Measurements from ENCODE around the gene NRL.
"Not testable (repeated sequence)": the region's sequence is repeated elsewhere in the genome, so short reads cannot be mapped to it uniquely, and the experiment has no call there.

The NRL gene

GRCh38 chr14:24051176-24051788, 63.5 kb downstream of the NRL start:
- no peak for DNase-seq

- DNase-seq: not testable (repeated sequence)
These were observed 64.0 kb downstream of the NRL start for GRCh38 chr14:24050753-24051152.

DNA sequence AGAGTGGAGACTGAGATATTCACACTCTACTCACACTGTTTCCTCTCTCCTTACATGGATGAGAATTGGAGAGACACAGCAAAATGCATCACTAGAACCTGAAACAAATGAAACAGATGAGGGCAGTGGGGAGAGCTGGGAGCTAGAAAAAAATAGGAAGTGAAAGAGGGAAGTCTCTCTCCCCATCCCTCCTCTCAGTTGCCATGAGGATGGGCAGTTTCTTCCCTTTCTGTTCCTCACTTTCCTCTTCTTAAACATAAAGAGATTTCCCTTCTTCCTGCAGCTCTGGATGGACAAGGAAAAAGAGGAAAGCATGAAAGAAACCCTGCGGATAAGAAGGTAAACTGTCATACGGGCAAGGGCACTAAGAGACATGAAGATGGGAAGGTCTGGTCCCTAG, 65.7 kb downstream of the NRL start:
- not testable (repeated sequence) for DNase-seq

DNA sequence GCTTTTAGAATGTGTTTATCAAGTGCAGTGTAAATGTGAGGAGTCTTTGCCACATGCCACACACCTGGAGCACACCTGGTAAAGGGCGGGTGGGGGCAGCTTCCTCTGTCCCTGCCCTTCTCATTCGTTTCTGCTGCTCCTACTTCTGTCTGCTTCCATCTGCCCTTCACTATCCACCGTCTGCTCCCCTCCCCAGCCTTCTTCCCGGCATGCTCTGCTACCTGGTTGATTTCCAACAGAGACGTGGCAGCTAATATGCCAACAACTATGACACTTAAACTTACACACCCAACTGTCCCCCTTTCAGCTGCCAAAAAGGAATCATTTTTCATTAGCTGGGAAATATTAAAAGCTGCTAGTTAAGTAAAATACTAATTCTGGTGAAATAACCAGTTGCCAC, 72.0 kb downstream of the NRL start:
- no peak for DNase-seq

DNA sequence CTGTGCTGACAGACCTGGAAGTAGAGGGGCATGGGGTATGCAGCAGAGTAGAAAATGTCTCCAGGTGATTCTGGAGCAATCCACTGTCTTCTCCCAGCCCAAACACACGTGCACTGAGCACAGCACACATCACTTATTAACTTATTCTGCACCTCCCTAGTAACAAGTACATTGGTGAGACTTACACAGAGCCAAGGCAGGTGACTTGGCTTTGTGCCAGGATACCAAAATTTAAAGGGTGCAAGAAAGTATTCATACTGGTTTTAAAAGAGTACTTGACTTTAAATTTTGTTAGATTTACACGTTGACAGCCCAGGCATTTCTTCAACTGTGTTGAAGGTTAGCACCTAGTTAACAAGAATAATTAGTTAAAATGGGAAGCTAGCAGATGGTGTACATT, 74.1 kb downstream of the NRL start:
- no peak for DNase-seq

- DNase-seq: no peak
These were observed 76.1 kb downstream of the NRL start for GRCh38 chr14:24038686-24039085.

- no peak for DNase-seq
These were observed 77.1 kb downstream of the NRL start for GRCh38 chr14:24037658-24038037.

DNA sequence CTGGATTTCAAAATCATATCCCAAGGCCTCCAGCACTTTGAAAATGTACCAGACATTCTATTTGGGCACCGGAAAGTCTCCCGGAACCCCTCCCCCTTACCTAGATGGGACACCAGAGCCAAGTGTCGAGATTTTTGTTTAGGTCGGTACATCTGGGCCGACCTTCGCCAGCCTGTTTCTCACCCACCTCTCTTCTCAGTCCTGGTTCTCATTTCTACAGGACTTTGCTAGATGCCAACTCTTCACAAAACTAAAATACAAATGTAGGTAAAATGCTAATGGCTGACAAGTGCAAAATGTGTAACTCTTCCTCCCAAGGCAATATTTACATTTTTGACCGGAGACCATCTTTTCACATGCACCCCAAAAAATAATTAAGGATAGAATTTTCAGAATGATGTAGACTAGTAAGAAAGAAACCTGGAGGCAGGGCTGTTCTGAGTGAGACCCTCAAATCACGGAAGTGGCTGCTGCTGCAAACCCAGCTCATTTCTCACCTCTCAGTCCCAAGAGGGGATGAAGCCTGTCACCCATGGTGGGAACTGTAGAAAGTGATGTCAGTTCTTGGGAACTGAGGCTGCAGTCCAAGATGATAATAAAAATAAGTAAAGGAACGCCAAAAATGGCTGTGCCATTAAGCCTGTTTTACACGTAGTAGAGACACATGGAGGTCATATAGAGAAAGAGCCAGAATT, 77.6 kb downstream of the NRL start:
- not testable (repeated sequence) for DNase-seq

DNA sequence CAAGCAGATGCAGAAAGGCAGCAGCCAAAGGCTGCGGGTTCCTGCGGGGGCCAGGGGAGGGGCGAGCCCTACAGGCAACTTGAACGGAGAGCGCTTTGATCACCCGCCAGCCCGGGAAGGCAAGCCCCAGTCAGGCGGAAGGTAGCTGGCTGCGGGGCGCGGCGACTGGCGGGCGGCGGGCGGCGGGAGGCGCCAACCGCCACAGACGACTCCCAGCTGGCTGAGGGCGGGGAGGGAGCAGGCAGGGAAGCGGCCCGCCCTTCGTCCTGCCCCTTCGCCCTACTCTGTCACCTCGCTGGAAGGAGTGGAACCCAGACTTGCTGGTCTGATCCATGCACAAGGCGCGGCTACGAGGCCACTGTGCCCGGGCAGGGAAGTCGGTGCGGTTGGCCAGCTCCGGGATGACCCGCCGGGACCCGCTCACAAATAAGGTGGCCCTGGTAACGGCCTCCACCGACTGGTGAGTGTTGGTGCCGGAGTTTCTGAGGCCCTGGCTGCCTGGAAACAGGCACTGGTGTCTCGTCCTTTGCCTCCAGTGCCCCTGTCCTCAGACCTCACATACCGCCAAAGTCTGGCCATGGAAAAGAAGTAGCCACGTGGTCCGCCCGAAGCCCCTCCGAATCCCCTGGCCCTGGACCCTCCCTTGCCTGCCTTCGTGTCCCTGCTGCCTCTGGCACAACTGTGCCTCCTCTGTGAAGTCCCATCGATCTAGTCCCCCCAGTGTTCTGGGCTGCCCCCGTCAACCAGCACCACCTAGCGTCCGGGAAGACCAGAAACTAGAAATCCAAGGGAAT, 78.4 kb downstream of the NRL start:
- peak; percentile 57 for DNase-seq

DNA sequence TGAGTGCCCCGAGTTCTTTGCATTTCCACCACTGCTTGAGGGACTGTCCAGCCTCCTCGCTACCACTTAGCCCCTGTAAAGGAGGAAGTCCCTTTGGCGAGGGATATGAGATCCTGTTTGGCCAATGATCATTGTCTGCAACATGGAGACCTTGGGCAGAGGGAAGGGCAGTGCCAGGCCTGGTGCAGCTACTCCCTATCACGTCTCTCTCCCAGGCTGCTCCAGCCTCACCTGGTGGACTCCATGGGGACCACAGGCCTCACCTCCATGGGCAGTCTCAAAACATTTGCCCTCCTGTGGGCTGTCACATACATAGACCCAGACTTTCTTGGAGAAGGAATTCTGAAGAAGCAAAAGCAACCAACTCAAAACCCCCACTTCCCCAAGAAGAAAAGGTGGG, 79.0 kb downstream of the NRL start:
- not testable (repeated sequence) for DNase-seq

DNA sequence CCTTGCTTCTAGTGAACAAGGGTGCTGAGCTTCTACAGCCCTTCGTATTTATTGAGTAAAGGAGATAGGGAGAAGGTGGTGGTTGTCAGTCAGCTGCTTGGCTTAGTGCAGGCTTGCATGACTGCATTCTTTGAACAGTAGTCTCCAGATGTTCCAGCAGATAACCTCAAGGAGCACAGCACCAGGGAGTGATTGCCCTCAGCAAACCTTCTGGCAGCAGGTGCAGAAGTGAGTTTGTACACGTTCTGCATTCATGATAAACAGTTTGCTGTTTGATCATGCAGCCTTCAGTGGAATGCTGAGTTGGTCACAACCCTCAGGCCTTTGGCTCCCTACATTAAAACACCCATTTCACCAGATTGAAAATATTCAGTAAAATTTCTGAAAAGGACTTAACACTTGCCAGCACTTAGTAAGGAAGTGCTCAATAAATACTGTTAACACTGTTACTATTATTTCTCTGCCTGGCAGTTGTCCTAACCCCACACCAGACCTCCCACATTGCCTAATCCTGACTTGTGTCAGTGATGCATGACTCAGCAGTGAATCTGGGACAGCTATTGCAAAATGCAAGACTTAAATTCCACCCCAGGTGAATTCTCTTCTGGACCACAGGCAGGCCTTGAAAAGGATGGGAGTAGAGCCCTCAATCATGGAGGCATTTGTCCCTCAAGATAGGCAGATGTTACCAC, 81.9 kb downstream of the NRL start:
- no peak for DNase-seq

- DNase-seq: not testable (repeated sequence)
These were observed 83.4 kb downstream of the NRL start for GRCh38 chr14:24031331-24031730.

GRCh38 chr14:24029687-24030086, 85.1 kb downstream of the NRL start:
- DNase-seq: not testable (repeated sequence)

Data from NCI-H1048 (cell line).